Measurements from ENCODE around the gene TSHZ2.

- TF ChIP-seq POLR2A (IDR thresholded peaks at IDR 0.05) = no peak
- TF ChIP-seq CTCF (IDR thresholded peaks at IDR 0.05) = no peak
These were observed 563.7 kb downstream of the TSHZ2 start for GRCh38 chr20:53535878-53536277.

Measured in testis (tissue), 2 donors.